Measurements from ENCODE around the gene ZBTB38. TPM values are rescaled to one million over a fixed set of nuclear protein-coding genes. Genes with fewer than 3 reads are reported as not detected.

Gene ZBTB38
- total and polyA plus RNA-seq, 2 donors (not counting 1 experiment from before 2014, with no cell fraction given), result 13.8 to 71.2 TPM

DNA sequence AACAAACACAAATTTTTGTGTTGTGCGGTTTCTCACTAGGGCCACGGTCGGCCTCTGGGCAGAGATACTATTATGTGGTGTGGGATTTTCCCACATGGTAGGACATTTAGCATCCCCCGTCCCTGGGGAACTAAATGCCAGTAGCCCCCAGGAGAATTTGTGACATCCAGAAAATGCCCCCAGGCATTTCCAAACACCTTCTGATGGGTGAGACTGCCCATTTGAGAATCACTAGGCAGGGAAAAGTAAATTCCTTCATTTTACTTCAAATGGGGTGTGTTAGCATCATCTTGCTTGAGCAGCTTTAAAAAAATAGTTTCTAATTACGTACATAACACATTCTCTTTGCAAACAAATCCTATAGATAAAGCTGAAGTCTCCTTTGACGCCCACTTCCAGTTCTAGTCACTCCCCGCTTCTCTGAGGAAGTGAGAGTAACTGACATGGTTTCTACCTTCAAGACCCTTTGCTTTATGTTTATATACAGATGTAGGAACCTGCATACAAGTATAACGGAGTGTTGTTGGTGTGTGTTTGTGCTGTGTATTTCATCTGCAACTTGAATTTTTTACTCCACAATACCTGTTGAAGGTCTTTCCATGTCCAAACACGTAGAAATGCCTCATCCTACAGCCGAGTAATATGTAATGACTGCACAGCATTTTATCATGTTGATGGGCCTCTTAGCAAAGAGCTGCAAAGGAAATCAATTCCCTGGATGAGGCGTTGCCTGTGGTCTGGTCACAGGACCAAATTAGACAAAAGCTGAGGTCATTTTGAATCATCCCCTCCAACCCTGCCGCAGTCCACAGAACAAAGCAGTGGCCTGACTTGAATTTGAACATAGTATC, 31.4 kb upstream of the ZBTB38 start:
- H3K9me3 Mint-ChIP-seq (ENCODE audit: insufficient read depth), result peaks cover 3% of the 10 kb centered on the region
- CTCF ChIA-PET, result interaction anchor here (0.6 to 2.6 kb wide), 5 partner anchors 14 to 105 kb away, joined by 3 to 11 read pairs (median 4); partner anchors contain the start of gene PXYLP1
- no peaks in the 10 kb centered on the region for H3K79me2 ChIP-seq (ENCODE audit: control insufficient read depth, insufficient read depth, low read length)
- peak overlapping the region in 1 of 5 experiments; percentile 10 for H3K4me3 ChIP-seq (ENCODE audit: control extremely low read depth in 1 of 5, extremely low read depth in 1 of 5, insufficient read depth in 1 of 5, low read depth in 2 of 5, low read length in 4 of 5)
- no peaks in the 10 kb centered on the region for H4K20me1 ChIP-seq (ENCODE audit: control insufficient read depth, insufficient read depth, low read length, poor library complexity, severe bottlenecking)
- WGBS (ENCODE audit: insufficient coverage), result 59% methylated on average over 5 of the region's 12 CpGs
- H3K4me1 Mint-ChIP-seq, result peaks cover 15% of the 10 kb centered on the region
- H3K4me1 ChIP-seq (ENCODE audit: control insufficient read depth in 2 of 2, insufficient read depth in 2 of 2, low read length in 2 of 2), result peaks cover 12 to 13% of the 10 kb centered on the region in 2 donors
- peak overlapping the region; percentile 65 for H3K4me3 Mint-ChIP-seq
- H3K27ac Mint-ChIP-seq, result peak overlapping the region; percentile 73
- peaks cover 4% of the 10 kb centered on the region for H3K27me3 Mint-ChIP-seq
- peaks cover 0 to 1% (median 0%) of the 10 kb centered on the region in 3 donors for H3K9me3 ChIP-seq (ENCODE audit: control extremely low read depth in 1 of 3, control insufficient read depth in 2 of 3, insufficient read depth in 1 of 3, low read length in 2 of 3)
- H2AFZ ChIP-seq (ENCODE audit: insufficient read depth, low read depth, low read length, poor library complexity, severe bottlenecking), result peak overlapping the region; percentile 66
- H3K36me3 ChIP-seq (replicated peaks in 1 of 2; ENCODE audit: control extremely low read depth in 1 of 2, control insufficient read depth in 1 of 2, extremely low read depth in 1 of 2, insufficient read depth in 2 of 2, low read length in 1 of 2), result no peaks in the 10 kb centered on the region
- ATAC-seq (ENCODE audit: low read depth) (peak; percentile 87), DNase-seq (peak; percentile 68)
- no peak overlapping the region for H3K9ac ChIP-seq (ENCODE audit: low read length)
- TF ChIP-seq EZH2 (IDR thresholded peaks at IDR 0.05; ENCODE audit: borderline replicate concordance, insufficient read depth, low read depth, low read length, poor library complexity, severe bottlenecking), result no peak
- TF ChIP-seq, protein P1, sequence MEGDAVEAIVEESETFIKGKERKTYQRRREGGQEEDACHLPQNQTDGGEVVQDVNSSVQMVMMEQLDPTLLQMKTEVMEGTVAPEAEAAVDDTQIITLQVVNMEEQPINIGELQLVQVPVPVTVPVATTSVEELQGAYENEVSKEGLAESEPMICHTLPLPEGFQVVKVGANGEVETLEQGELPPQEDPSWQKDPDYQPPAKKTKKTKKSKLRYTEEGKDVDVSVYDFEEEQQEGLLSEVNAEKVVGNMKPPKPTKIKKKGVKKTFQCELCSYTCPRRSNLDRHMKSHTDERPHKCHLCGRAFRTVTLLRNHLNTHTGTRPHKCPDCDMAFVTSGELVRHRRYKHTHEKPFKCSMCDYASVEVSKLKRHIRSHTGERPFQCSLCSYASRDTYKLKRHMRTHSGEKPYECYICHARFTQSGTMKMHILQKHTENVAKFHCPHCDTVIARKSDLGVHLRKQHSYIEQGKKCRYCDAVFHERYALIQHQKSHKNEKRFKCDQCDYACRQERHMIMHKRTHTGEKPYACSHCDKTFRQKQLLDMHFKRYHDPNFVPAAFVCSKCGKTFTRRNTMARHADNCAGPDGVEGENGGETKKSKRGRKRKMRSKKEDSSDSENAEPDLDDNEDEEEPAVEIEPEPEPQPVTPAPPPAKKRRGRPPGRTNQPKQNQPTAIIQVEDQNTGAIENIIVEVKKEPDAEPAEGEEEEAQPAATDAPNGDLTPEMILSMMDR (IDR thresholded peaks at IDR 0.05), result no peak
- peak overlapping the region; percentile 49 for H3K4me2 ChIP-seq (replicated peaks; ENCODE audit: low read depth, low read length, poor library complexity, severe bottlenecking)
- intact Hi-C loops (cut with micrococcal nuclease), result loop anchor here (2.0 kb wide), 1 partner anchor 26 kb away; no protein-coding TSS in a partner anchor
- H3K27ac ChIP-seq (ENCODE audit: low read length in 2 of 2), result no peak overlapping the region
- POLR2A ChIA-PET, result interaction anchor here (1.2 kb wide), 1 partner anchor 150 kb away, joined by 3 read pairs; the partner anchor contains the start of gene RASA2
- H3K27me3 ChIP-seq (replicated peaks in 1 of 4; ENCODE audit: control extremely low read depth in 1 of 4, control insufficient read depth in 3 of 4, insufficient read depth in 4 of 4, low read length in 3 of 4), result no peaks in the 10 kb centered on the region

- H2AFZ ChIP-seq (ENCODE audit: insufficient read depth, low read depth, low read length, poor library complexity, severe bottlenecking), result peak overlapping the region; percentile 66
- intact Hi-C loops (cut with micrococcal nuclease), result loop anchor here (2.0 kb wide), 1 partner anchor 27 kb away; no protein-coding TSS in a partner anchor
- H3K27me3 Mint-ChIP-seq, result peaks cover 4% of the 10 kb centered on the region
Measured at GRCh38 chr3:141337523-141337854, 30.8 kb upstream of the ZBTB38 start.

More at GRCh38 chr3:141337523-141337854, 30.8 kb upstream of the ZBTB38 start:
- H3K9me3 Mint-ChIP-seq (ENCODE audit: insufficient read depth), result peaks cover 3% of the 10 kb centered on the region
- no peaks in the 10 kb centered on the region for H3K79me2 ChIP-seq (ENCODE audit: control insufficient read depth, insufficient read depth, low read length)
- ATAC-seq (ENCODE audit: low read depth) (no peak), DNase-seq (no peak)
- H3K9me3 ChIP-seq (ENCODE audit: control extremely low read depth in 1 of 3, control insufficient read depth in 2 of 3, insufficient read depth in 1 of 3, low read length in 2 of 3), result peaks cover 0 to 1% (median 0%) of the 10 kb centered on the region in 3 donors
- ChIA-PET POLR2A (no interaction called here), CTCF (interaction anchor here (0.8 to 2.6 kb wide), 4 partner anchors 23 to 106 kb away, joined by 3 to 11 read pairs (median 6); partner anchors contain the start of gene PXYLP1)
- no peak overlapping the region for H3K9ac ChIP-seq (ENCODE audit: low read length)
- no peak overlapping the region for H3K27ac ChIP-seq (ENCODE audit: low read length in 2 of 2)
- H3K4me1 ChIP-seq (ENCODE audit: control insufficient read depth in 2 of 2, insufficient read depth in 2 of 2, low read length in 2 of 2), result peaks cover 12 to 13% of the 10 kb centered on the region in 2 donors
- no peak for TF ChIP-seq EZH2 (IDR thresholded peaks at IDR 0.05; ENCODE audit: borderline replicate concordance, insufficient read depth, low read depth, low read length, poor library complexity, severe bottlenecking)
- TF ChIP-seq, protein P1 (IDR thresholded peaks at IDR 0.05), result no peak
- H3K4me1 Mint-ChIP-seq, result peaks cover 13% of the 10 kb centered on the region
- no peaks in the 10 kb centered on the region for H3K27me3 ChIP-seq (replicated peaks in 1 of 4; ENCODE audit: control extremely low read depth in 1 of 4, control insufficient read depth in 3 of 4, insufficient read depth in 4 of 4, low read length in 3 of 4)
- peak overlapping the region; percentile 73 for H3K27ac Mint-ChIP-seq
- WGBS (ENCODE audit: insufficient coverage), result no CpG with 5 or more reads among the region's 1 CpG
- H4K20me1 ChIP-seq (ENCODE audit: control insufficient read depth, insufficient read depth, low read length, poor library complexity, severe bottlenecking), result no peaks in the 10 kb centered on the region
- H3K4me2 ChIP-seq (replicated peaks; ENCODE audit: low read depth, low read length, poor library complexity, severe bottlenecking), result peak overlapping the region; percentile 49
- no peaks in the 10 kb centered on the region for H3K36me3 ChIP-seq (replicated peaks in 1 of 2; ENCODE audit: control extremely low read depth in 1 of 2, control insufficient read depth in 1 of 2, extremely low read depth in 1 of 2, insufficient read depth in 2 of 2, low read length in 1 of 2)
- peak overlapping the region; percentile 65 for H3K4me3 Mint-ChIP-seq
- H3K4me3 ChIP-seq (ENCODE audit: control extremely low read depth in 1 of 5, extremely low read depth in 1 of 5, insufficient read depth in 1 of 5, low read depth in 2 of 5, low read length in 4 of 5), result no peak overlapping the region

Data from B cell (primary cell).